Measurements from ENCODE around the gene STK4.

STK4 gene

GRCh38 chr20:44924541-44924940 is 41.8 kb upstream of the STK4 start:
- in situ Hi-C loops (cut with HindIII; ENCODE audit: low sequenced_read_pairs): no loop called here
- TF ChIP-seq CTCF (IDR thresholded peaks at IDR 0.05; ENCODE audit: low read depth, low read length): no peak
- no peak overlapping the region for H3K4me3 ChIP-seq (ENCODE audit: low read depth, low read length)
- no peak for DNase-seq (ENCODE audit: low read depth, low spot score)

- DNase-seq (ENCODE audit: low read depth, low spot score): no peak
- in situ Hi-C loops (cut with HindIII; ENCODE audit: low sequenced_read_pairs): no loop called here
- H3K4me3 ChIP-seq (ENCODE audit: low read depth, low read length): no peak overlapping the region
- no peak for TF ChIP-seq CTCF (IDR thresholded peaks at IDR 0.05; ENCODE audit: low read depth, low read length)
Measured at GRCh38 chr20:44928595-44928994, 37.7 kb upstream of the STK4 start.

GRCh38 chr20:44930517-44931168 is 35.7 kb upstream of the STK4 start:
- DNase-seq (ENCODE audit: low read depth, low spot score): no peak
- TF ChIP-seq CTCF (IDR thresholded peaks at IDR 0.05; ENCODE audit: low read depth, low read length): no peak
- in situ Hi-C loops (cut with HindIII; ENCODE audit: low sequenced_read_pairs): no loop called here

GRCh38 chr20:44931911-44932310 is 34.4 kb upstream of the STK4 start:
- DNase-seq (ENCODE audit: low read depth, low spot score): no peak
- no peak overlapping the region for H3K4me3 ChIP-seq (ENCODE audit: low read depth, low read length)
- in situ Hi-C loops (cut with HindIII; ENCODE audit: low sequenced_read_pairs): no loop called here
- no peak for TF ChIP-seq CTCF (IDR thresholded peaks at IDR 0.05; ENCODE audit: low read depth, low read length)

More at GRCh38 chr20:44930517-44931168, 35.7 kb upstream of the STK4 start:
- no peak overlapping the region for H3K4me3 ChIP-seq (ENCODE audit: low read depth, low read length)

- H3K4me3 ChIP-seq (ENCODE audit: low read depth, low read length): no peak overlapping the region
- DNase-seq (ENCODE audit: low read depth, low spot score): no peak
- in situ Hi-C loops (cut with HindIII; ENCODE audit: low sequenced_read_pairs): no loop called here
- no peak for TF ChIP-seq CTCF (IDR thresholded peaks at IDR 0.05; ENCODE audit: low read depth, low read length)
Measured at GRCh38 chr20:44932916-44933315, 33.4 kb upstream of the STK4 start.

- in situ Hi-C loops (cut with HindIII; ENCODE audit: low sequenced_read_pairs): no loop called here
- TF ChIP-seq CTCF (IDR thresholded peaks at IDR 0.05; ENCODE audit: low read depth, low read length): no peak
- DNase-seq (ENCODE audit: low read depth, low spot score): no peak
- H3K4me3 ChIP-seq (ENCODE audit: low read depth, low read length): no peak overlapping the region
Measured at GRCh38 chr20:44936510-44936909, 29.8 kb upstream of the STK4 start.
